Heart right ventricle (tissue), 16 donors: ENCODE measurements around the gene NAALADL2. TPM values are rescaled to one million over a fixed set of nuclear protein-coding genes. Genes with fewer than 3 reads are reported as not detected.

ENCODE experiments used
- ATAC-seq, 8 donors: fragments of 200-7000 bp; cut with Tn5 transposase; one replicate each; pipeline ENCODE4 v1.9.1; 2020; ENCODE audit warnings: mild to moderate bottlenecking in 8 of 8, moderate library complexity in 8 of 8, moderate number of reproducible peaks in 1 of 8
- DNase-seq, 2 donors: peaks; one replicate each; pipeline ENCODE4 v3.0.0-alpha.2; 2020
- H3K27ac ChIP-seq, 10 donors: fragments of 200-600 bp; sonication (generic) in 2 of 10; one replicate each; pipeline versions ENCODE4 v1.5.0 to v1.8.0; 2020 to 2022; ENCODE audit warnings: mild to moderate bottlenecking in 3 of 10
- H3K27me3 ChIP-seq, 7 donors: fragments of 200-600 bp; one replicate each; pipeline ENCODE4 v1.8.0; 2021 to 2022; ENCODE audit warnings: mild to moderate bottlenecking in 2 of 7
- H3K36me3 ChIP-seq, 9 donors: fragments of 200-600 bp; sonication (generic) in 1 of 9; one replicate each; pipeline versions ENCODE4 v1.5.0 to v1.8.0; 2020 to 2022; ENCODE audit warnings: mild to moderate bottlenecking in 2 of 9
- H3K4me1 ChIP-seq, 9 donors: fragments of 200-600 bp; sonication (generic) in 1 of 9; one replicate each; pipeline versions ENCODE4 v1.5.0 to v1.8.0; 2020 to 2022; ENCODE audit warnings: mild to moderate bottlenecking in 4 of 9
- H3K4me3 ChIP-seq, 10 donors: fragments of 200-600 bp; sonication (generic) in 2 of 10; one replicate each; pipeline versions ENCODE4 v1.5.0 to v1.8.0; 2020 to 2022; ENCODE audit warnings: mild to moderate bottlenecking in 7 of 10, moderate library complexity in 2 of 10
- H3K9me3 ChIP-seq, 11 donors: fragments of 200-600 bp in 10 of 11; sonication (generic) in 2 of 11; one replicate each; pipeline versions ENCODE4 v1.5.0 to v1.8.0; 2013 to 2022; ENCODE audit warnings: mild to moderate bottlenecking in 2 of 11, control low read depth in 1 of 11, moderate library complexity in 1 of 11
- WGBS, 2 donors: extraction: QIAGEN DNeasy Blood & Tissue Kit; methylation state at CpG; one replicate each; pipeline ENCODE4 v1.1.7; 2013; ENCODE audit warnings: inconsistent platforms in 1 of 2; 5-methylcytosine and 5-hydroxymethylcytosine counted together
- intact Hi-C, 10 donors: fragments of 100-400 bp; cut with DNase I; formaldehyde crosslinking; loops; one replicate each; pipeline versions ENCODE4 v1.11.1 to v1.14.2; 2022
- polyA plus RNA-seq, 2 donors: library from polyadenylated mRNA; stranded (reverse); fragments of 200-250 nt; gene quantifications; one replicate each; pipeline ENCODE4 v1.2.3, GENCODE V29; 2013
- total RNA-seq, 10 donors: library from RNA; stranded (reverse); fragmentation: NEBNext Ultra II Directional in 3 of 10; extraction: Animal tissue kit (Norgen Biotek cat#: 25700) in 3 of 10; gene quantifications; one replicate each; pipeline versions ENCODE4 v1.2.1 to v1.2.4, GENCODE V29; 2021 to 2023
- TF ChIP-seq, protein P1 (sequence below), 9 donors: fragments of 200-600 bp; sonication (generic) in 2 of 9; IDR thresholded peaks; one replicate each; pipeline versions ENCODE4 v1.5.0 to v1.8.0; 2021 to 2022; ENCODE audit warnings: antibody characterized with exemption in 9 of 9, mild to moderate bottlenecking in 5 of 9, moderate library complexity in 1 of 9
- donor health status: Arrhythmogenic right ventricular cardiomyopathy.
- donor health status: ischemic (EF 13 %, LVEDD 7.1; RV severe dilation, severe dysfunction).
- donor health status: healthy with polysubstance abuse.
- donor health status: DM: no; HTN: yes; CAD: no.
- donor health status: DM: no; HTN: no; CAD: no.
- donor health status: ischemic (EF 25% LVEDD 6.9; RV normal size, moderate dysfunction).
- donor health status: ischemic (EF 25% LVEDD 5.7; RV mildly dilated, moderate dysfunction).
- donor health status: healthy.
- donor health status: DM: yes; HTN: yes; CAD: no.
- donor health status: Ischemic cardiomyopathy.
- donor health status: ischemic (EF 35%, LVEDD 5.7; RV mildly dilated, moderate dysfunction).
- donor health status: nonischemic (EF 11% LVEDD 7.7; RV severe dilation, severe dysfunction).
- donor health status: DM: yes; HTN: yes; CAD: no.
- donor health status: PGD.
- donor health status: ischemic (EF 29% LVEDD 5.4; RV normal size, mild dysfunction).
- donor health status: nonischemic (EF 23%, LVEDD 6.1; RV moderate dilation, normal function).

NAALADL2 gene
- total and polyA plus RNA-seq, 12 donors: 0.36 to 11.9 (median 5.2) TPM

DNA sequence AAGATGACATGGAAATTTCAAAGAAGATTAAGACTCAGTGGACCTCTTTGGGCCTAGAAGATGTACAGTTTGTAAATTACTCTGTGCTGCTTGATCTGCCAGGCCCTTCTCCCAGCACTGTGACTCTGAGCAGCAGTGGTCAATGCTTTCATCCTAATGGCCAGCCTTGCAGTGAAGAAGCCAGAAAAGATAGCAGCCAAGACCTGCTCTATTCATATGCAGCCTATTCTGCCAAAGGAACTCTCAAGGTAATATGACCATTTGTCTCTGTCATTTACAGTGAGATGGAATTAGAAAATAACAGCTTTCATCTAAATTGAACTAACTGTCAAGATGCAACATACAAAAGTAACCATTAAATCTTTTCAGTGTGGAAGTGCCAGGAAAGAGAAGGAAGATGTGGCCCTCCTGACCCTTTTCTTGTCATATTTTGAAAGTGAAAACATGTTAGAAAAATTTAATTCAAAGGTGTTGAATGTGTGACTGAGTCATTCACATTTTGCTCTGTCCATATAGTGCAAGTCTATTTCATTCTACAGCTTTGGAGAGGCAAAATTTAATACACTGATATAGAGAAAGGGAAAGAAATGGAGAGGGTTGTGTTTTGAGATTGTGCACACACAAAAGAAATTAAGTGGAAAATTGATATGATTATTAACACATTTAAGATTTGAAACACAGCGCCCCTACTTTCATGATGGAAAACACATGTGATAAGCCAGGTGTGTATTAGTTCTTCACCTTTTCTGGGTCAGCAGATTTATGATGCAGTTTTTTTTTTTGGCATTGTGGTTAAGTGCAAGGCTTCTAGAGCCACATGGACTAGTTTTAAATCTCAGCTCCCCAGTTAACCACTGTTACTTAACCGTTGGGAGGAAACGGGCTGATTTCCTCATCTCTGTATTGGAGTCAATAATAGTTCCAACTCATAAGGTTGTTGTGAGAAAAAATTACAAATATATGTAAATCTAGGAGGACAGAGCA lies 375.1 kb downstream of the NAALADL2 start:
- ATAC-seq: no peak
- intact Hi-C loops: no loop called here
- no peaks in the 10 kb centered on the region for H3K4me1 ChIP-seq

DNA sequence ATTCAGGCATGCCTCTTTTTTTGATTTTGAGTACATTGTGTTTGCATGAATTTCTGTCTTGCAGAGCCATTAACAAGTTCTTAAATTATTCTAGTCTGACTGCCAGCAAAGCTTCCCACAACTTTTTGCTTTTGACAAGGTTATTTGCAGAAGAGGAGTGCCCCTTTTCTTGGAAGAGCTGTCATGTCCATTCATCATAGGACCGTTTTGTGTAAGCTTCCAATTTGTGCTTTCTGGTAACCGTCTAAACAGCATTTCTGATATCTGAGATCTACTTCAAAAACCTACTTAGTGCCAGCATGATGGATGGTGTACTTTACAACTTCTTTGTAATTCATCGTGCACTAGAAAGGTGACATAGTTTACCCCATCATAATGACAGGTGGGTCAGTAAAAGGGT lies 379.7 kb downstream of the NAALADL2 start:
- TF ChIP-seq, protein P1, sequence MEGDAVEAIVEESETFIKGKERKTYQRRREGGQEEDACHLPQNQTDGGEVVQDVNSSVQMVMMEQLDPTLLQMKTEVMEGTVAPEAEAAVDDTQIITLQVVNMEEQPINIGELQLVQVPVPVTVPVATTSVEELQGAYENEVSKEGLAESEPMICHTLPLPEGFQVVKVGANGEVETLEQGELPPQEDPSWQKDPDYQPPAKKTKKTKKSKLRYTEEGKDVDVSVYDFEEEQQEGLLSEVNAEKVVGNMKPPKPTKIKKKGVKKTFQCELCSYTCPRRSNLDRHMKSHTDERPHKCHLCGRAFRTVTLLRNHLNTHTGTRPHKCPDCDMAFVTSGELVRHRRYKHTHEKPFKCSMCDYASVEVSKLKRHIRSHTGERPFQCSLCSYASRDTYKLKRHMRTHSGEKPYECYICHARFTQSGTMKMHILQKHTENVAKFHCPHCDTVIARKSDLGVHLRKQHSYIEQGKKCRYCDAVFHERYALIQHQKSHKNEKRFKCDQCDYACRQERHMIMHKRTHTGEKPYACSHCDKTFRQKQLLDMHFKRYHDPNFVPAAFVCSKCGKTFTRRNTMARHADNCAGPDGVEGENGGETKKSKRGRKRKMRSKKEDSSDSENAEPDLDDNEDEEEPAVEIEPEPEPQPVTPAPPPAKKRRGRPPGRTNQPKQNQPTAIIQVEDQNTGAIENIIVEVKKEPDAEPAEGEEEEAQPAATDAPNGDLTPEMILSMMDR (IDR thresholded peaks at IDR 0.05): no peak
- ATAC-seq (no peak), DNase-seq (no peak)
- Histone ChIP-seq H3K4me3 (no peak overlapping the region), H3K36me3 (no peaks in the 10 kb centered on the region), H3K27ac (no peak overlapping the region), H3K4me1 (no peaks in the 10 kb centered on the region), H3K9me3 (no peaks in the 10 kb centered on the region), H3K27me3 (no peaks in the 10 kb centered on the region)
- intact Hi-C loops: no loop called here
- WGBS, 2 donors: 41 to 42% methylated on average over 3 of the region's 3 CpGs

More for the DNA sequence above, 375.1 kb downstream of the NAALADL2 start:
- Histone ChIP-seq H3K27ac (no peak overlapping the region), H3K27me3 (no peaks in the 10 kb centered on the region), H3K4me3 (no peak overlapping the region), H3K9me3 (no peaks in the 10 kb centered on the region), H3K36me3 (no peaks in the 10 kb centered on the region)
- 75 to 80% methylated on average over 3 of the region's 3 CpGs for WGBS, 2 donors
- DNase-seq: no peak
- TF ChIP-seq, protein P1 (IDR thresholded peaks at IDR 0.05): no peak

DNA sequence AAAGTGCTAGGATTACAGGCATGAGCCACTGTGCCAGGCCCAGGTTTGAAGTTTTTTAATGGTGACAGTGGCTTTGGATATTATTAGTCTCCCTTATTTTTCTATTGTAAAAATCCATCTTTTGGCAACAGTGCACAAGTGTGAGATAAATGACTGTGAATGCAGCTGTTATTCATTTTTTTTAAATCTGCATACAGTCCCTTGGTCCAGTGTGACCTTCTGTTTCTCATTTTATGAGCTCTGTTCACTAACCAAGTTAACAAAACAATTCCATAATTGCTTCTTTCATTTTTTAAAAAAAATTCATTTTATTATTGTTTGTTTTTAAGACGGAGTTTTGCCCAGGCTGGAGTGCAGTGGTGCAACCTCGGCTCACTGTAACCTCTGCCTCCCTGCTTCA lies 381.8 kb downstream of the NAALADL2 start:
- H3K36me3 ChIP-seq: no peaks in the 10 kb centered on the region
- no peak overlapping the region for H3K4me3 ChIP-seq
- intact Hi-C loops: no loop called here
- no peak for ATAC-seq
- TF ChIP-seq, protein P1 (IDR thresholded peaks at IDR 0.05): no peak
- WGBS, 2 donors: 75 to 76% methylated on average over 2 of the region's 2 CpGs
- H3K27ac ChIP-seq: no peak overlapping the region
- no peak for DNase-seq
- no peaks in the 10 kb centered on the region for H3K4me1 ChIP-seq
- no peaks in the 10 kb centered on the region for H3K9me3 ChIP-seq
- no peaks in the 10 kb centered on the region for H3K27me3 ChIP-seq

DNA sequence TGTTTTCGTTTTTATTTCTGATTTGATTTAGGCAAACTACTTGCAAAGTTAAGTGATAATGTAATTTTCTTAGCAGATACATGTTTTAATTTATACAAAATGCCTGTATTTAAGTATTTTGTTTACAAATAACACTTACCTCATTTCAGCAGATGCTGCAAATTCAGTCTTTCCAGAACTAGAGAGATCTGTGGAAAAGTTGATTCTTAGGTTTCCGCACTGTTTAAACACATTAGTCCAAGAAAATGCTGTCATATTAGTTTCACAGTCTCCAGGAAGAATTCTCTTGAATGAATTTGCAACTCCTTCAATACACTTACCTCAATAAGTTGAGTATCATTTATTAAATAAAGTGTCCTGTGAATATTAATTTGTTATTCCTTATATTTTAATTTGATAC lies 383.1 kb downstream of the NAALADL2 start:
- TF ChIP-seq, protein P1 (IDR thresholded peaks at IDR 0.05): no peak
- ATAC-seq (no peak), DNase-seq (no peak)
- Histone ChIP-seq H3K4me1 (no peaks in the 10 kb centered on the region), H3K36me3 (no peaks in the 10 kb centered on the region), H3K27ac (no peak overlapping the region), H3K9me3 (no peaks in the 10 kb centered on the region), H3K27me3 (no peaks in the 10 kb centered on the region), H3K4me3 (no peak overlapping the region)
- 95 to 97% methylated on average over 2 of the region's 2 CpGs for WGBS, 2 donors
- intact Hi-C loops: no loop called here
